PC-9 (cell line): ENCODE measurements around the gene CRTAC1.

ENCODE experiments used
- EZH2 ChIP-seq: fragments of 200-600 bp; sonication (generic); IDR thresholded peaks from 2 replicates; pipeline ENCODE4 v1.8.0; 2017; ENCODE audit warnings: antibody characterized with exemption, low read depth
- TF ChIP-seq, protein P1 (sequence below): fragments of 200-600 bp; sonication (generic); conservative IDR thresholded peaks from 2 replicates; pipeline ENCODE4 v1.6.1; 2017; ENCODE audit warnings: mixed run types, antibody characterized with exemption, mild to moderate bottlenecking, moderate library complexity

DNA sequence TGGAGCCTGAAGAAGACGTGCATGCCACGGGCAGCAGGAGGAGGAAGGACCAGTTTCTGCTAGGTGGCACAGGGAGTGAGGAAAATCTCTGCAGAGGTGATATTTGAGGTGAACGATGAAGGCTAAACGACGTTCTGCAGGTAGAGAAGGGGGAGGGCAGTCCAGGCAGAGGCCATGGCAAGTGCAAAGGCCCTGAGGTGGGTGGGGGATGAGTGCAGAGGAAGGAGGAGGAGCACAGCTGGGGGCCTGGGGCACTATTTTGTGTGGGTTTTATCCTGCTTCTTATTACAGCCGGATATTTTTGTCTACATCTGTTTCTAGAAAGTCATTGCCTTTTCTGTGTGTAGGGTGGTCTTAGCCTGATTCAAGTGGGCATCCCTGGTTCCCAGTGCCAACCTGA is 123.2 kb downstream of the CRTAC1 start:
- TF ChIP-seq, protein P1, sequence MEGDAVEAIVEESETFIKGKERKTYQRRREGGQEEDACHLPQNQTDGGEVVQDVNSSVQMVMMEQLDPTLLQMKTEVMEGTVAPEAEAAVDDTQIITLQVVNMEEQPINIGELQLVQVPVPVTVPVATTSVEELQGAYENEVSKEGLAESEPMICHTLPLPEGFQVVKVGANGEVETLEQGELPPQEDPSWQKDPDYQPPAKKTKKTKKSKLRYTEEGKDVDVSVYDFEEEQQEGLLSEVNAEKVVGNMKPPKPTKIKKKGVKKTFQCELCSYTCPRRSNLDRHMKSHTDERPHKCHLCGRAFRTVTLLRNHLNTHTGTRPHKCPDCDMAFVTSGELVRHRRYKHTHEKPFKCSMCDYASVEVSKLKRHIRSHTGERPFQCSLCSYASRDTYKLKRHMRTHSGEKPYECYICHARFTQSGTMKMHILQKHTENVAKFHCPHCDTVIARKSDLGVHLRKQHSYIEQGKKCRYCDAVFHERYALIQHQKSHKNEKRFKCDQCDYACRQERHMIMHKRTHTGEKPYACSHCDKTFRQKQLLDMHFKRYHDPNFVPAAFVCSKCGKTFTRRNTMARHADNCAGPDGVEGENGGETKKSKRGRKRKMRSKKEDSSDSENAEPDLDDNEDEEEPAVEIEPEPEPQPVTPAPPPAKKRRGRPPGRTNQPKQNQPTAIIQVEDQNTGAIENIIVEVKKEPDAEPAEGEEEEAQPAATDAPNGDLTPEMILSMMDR, result no peak
- no peak for TF ChIP-seq EZH2
